ENCODE measurements around the gene ANHX. TPM values are rescaled to one million over a fixed set of nuclear protein-coding genes. Genes with fewer than 3 reads are reported as not detected.
"Not testable (repeated sequence)": the region's sequence is repeated elsewhere in the genome, so short reads cannot be mapped to it uniquely, and the experiment has no call there.

ANHX gene
- not detected for total RNA-seq

GRCh38 chr12:133235401-133236112, at the start of gene ANHX:
Gene ANHX (minus strand): TSS chr12:133235877. CDS start chr12:133234356, 1,521 bp downstream.
- ATAC-seq = no peak
- ChIA-PET POLR2A (no interaction called here), CTCF (no interaction called here)
- peaks cover 2% of the 10 kb centered on the region for H3K36me3 Mint-ChIP-seq (ENCODE audit: low read depth)
- H3K4me1 Mint-ChIP-seq (ENCODE audit: low read depth) = no peaks in the 10 kb centered on the region
- no peaks in the 10 kb centered on the region for H3K27me3 Mint-ChIP-seq (ENCODE audit: low read depth)
- DNase-seq = no peak
- H3K9me3 Mint-ChIP-seq (ENCODE audit: insufficient read depth) = peaks cover 39% of the 10 kb centered on the region
- H3K27ac Mint-ChIP-seq = no peak within 1 kb of the TSS
- no peak within 1 kb of the TSS for H3K4me3 Mint-ChIP-seq

- H3K36me3 Mint-ChIP-seq (ENCODE audit: low read depth); H3K4me1 Mint-ChIP-seq (ENCODE audit: low read depth); H3K9me3 Mint-ChIP-seq (ENCODE audit: insufficient read depth); DNase-seq; ATAC-seq; POLR2A ChIA-PET; H3K27ac Mint-ChIP-seq; H3K27me3 Mint-ChIP-seq (ENCODE audit: low read depth); CTCF ChIA-PET; H3K4me3 Mint-ChIP-seq: not testable (repeated sequence)
Measured at GRCh38 chr12:133264668-133265067, 29.0 kb upstream of the ANHX start.

- ATAC-seq (no peak), DNase-seq (no peak)
- CTCF ChIA-PET = no interaction called here
- H3K4me3 Mint-ChIP-seq = no peak overlapping the region
- no peaks in the 10 kb centered on the region for H3K27me3 Mint-ChIP-seq (ENCODE audit: low read depth)
- H3K36me3 Mint-ChIP-seq (ENCODE audit: low read depth) = no peaks in the 10 kb centered on the region
- POLR2A ChIA-PET = no interaction called here
- H3K27ac Mint-ChIP-seq = no peak overlapping the region
- H3K4me1 Mint-ChIP-seq (ENCODE audit: low read depth) = no peaks in the 10 kb centered on the region
- H3K9me3 Mint-ChIP-seq (ENCODE audit: insufficient read depth) = peaks cover 8% of the 10 kb centered on the region
Measured at GRCh38 chr12:133264173-133264572, 28.5 kb upstream of the ANHX start.

- Mint-ChIP-seq H3K4me1 (ENCODE audit: low read depth) (no peaks in the 10 kb centered on the region), H3K27ac (no peak overlapping the region), H3K27me3 (ENCODE audit: low read depth) (no peaks in the 10 kb centered on the region), H3K36me3 (ENCODE audit: low read depth) (no peaks in the 10 kb centered on the region), H3K4me3 (no peak overlapping the region), H3K9me3 (ENCODE audit: insufficient read depth) (peaks cover 30% of the 10 kb centered on the region)
- DNase-seq (no peak), ATAC-seq (no peak)
- ChIA-PET POLR2A (no interaction called here), CTCF (no interaction called here)
Measured at GRCh38 chr12:133256321-133256720, 20.6 kb upstream of the ANHX start.

- H3K27ac Mint-ChIP-seq; CTCF ChIA-PET; H3K36me3 Mint-ChIP-seq (ENCODE audit: low read depth); ATAC-seq; H3K4me3 Mint-ChIP-seq; POLR2A ChIA-PET; H3K4me1 Mint-ChIP-seq (ENCODE audit: low read depth); H3K27me3 Mint-ChIP-seq (ENCODE audit: low read depth); DNase-seq: not testable (repeated sequence)
- peaks cover 34% of the 10 kb centered on the region for H3K9me3 Mint-ChIP-seq (ENCODE audit: insufficient read depth)
Measured at GRCh38 chr12:133255833-133256232, 20.2 kb upstream of the ANHX start.

- DNase-seq (no peak), ATAC-seq (no peak)
- ChIA-PET CTCF (no interaction called here), POLR2A (no interaction called here)
- Mint-ChIP-seq H3K4me3 (no peak overlapping the region), H3K36me3 (ENCODE audit: low read depth) (no peaks in the 10 kb centered on the region), H3K27me3 (ENCODE audit: low read depth) (no peaks in the 10 kb centered on the region), H3K4me1 (ENCODE audit: low read depth) (no peaks in the 10 kb centered on the region), H3K9me3 (ENCODE audit: insufficient read depth) (peaks cover 31% of the 10 kb centered on the region), H3K27ac (no peak overlapping the region)
Measured at GRCh38 chr12:133251732-133252131, 16.1 kb upstream of the ANHX start.

GRCh38 chr12:133236556-133236955, 879 bp upstream of the ANHX start:
- ATAC-seq (no peak), DNase-seq (no peak)
- Mint-ChIP-seq H3K27me3 (ENCODE audit: low read depth) (no peaks in the 10 kb centered on the region), H3K4me3 (no peak overlapping the region), H3K9me3 (ENCODE audit: insufficient read depth) (peaks cover 36% of the 10 kb centered on the region), H3K36me3 (ENCODE audit: low read depth) (peaks cover 2% of the 10 kb centered on the region), H3K4me1 (ENCODE audit: low read depth) (no peaks in the 10 kb centered on the region), H3K27ac (no peak overlapping the region)
- CTCF ChIA-PET = no interaction called here
- POLR2A ChIA-PET = no interaction called here

- H3K4me3 Mint-ChIP-seq = no peak overlapping the region
Measured at GRCh38 chr12:133236144-133236543, 467 bp upstream of the ANHX start.

GRCh38 chr12:133234971-133235370, 706 bp downstream of the ANHX start:
- DNase-seq = no peak
- H3K36me3 Mint-ChIP-seq (ENCODE audit: low read depth) = peaks cover 2% of the 10 kb centered on the region
- ChIA-PET POLR2A (no interaction called here), CTCF (no interaction called here)
- H3K27ac Mint-ChIP-seq = no peak overlapping the region
- no peaks in the 10 kb centered on the region for H3K27me3 Mint-ChIP-seq (ENCODE audit: low read depth)
- no peak for ATAC-seq
- H3K9me3 Mint-ChIP-seq (ENCODE audit: insufficient read depth) = peaks cover 45% of the 10 kb centered on the region
- H3K4me1 Mint-ChIP-seq (ENCODE audit: low read depth) = no peaks in the 10 kb centered on the region
- no peak overlapping the region for H3K4me3 Mint-ChIP-seq

More at GRCh38 chr12:133236144-133236543, 467 bp upstream of the ANHX start:
- ChIA-PET CTCF (no interaction called here), POLR2A (no interaction called here)
- H3K27ac Mint-ChIP-seq = no peak overlapping the region
- H3K36me3 Mint-ChIP-seq (ENCODE audit: low read depth) = peaks cover 2% of the 10 kb centered on the region
- peaks cover 37% of the 10 kb centered on the region for H3K9me3 Mint-ChIP-seq (ENCODE audit: insufficient read depth)
- H3K27me3 Mint-ChIP-seq (ENCODE audit: low read depth) = no peaks in the 10 kb centered on the region
- no peak for DNase-seq
- ATAC-seq = no peak
- no peaks in the 10 kb centered on the region for H3K4me1 Mint-ChIP-seq (ENCODE audit: low read depth)

- Mint-ChIP-seq H3K4me3 (no peak overlapping the region), H3K27ac (no peak overlapping the region), H3K36me3 (ENCODE audit: low read depth) (peaks cover 2% of the 10 kb centered on the region), H3K27me3 (ENCODE audit: low read depth) (no peaks in the 10 kb centered on the region), H3K9me3 (ENCODE audit: insufficient read depth) (peaks cover 39% of the 10 kb centered on the region), H3K4me1 (ENCODE audit: low read depth) (no peaks in the 10 kb centered on the region)
- CTCF ChIA-PET = no interaction called here
- DNase-seq (no peak), ATAC-seq (no peak)
- POLR2A ChIA-PET = no interaction called here
Measured at GRCh38 chr12:133233993-133234564, 1.6 kb downstream of the ANHX start.

GRCh38 chr12:133233006-133233405, 2.7 kb downstream of the ANHX start:
- H3K4me3 Mint-ChIP-seq = no peak overlapping the region
- no peaks in the 10 kb centered on the region for H3K4me1 Mint-ChIP-seq (ENCODE audit: low read depth)
- H3K9me3 Mint-ChIP-seq (ENCODE audit: insufficient read depth) = peaks cover 48% of the 10 kb centered on the region
- CTCF ChIA-PET = no interaction called here
- H3K27ac Mint-ChIP-seq = no peak overlapping the region
- POLR2A ChIA-PET = no interaction called here
- H3K36me3 Mint-ChIP-seq (ENCODE audit: low read depth) = peaks cover 6% of the 10 kb centered on the region
- no peak for DNase-seq
- H3K27me3 Mint-ChIP-seq (ENCODE audit: low read depth) = no peaks in the 10 kb centered on the region
- ATAC-seq = no peak

- no peaks in the 10 kb centered on the region for H3K27me3 Mint-ChIP-seq (ENCODE audit: low read depth)
- peaks cover 4% of the 10 kb centered on the region for H3K36me3 Mint-ChIP-seq (ENCODE audit: low read depth)
- CTCF ChIA-PET = no interaction called here
- no peaks in the 10 kb centered on the region for H3K4me1 Mint-ChIP-seq (ENCODE audit: low read depth)
- ATAC-seq (no peak), DNase-seq (no peak)
- peaks cover 42% of the 10 kb centered on the region for H3K9me3 Mint-ChIP-seq (ENCODE audit: insufficient read depth)
- no peak overlapping the region for H3K4me3 Mint-ChIP-seq
- POLR2A ChIA-PET = no interaction called here
- no peak overlapping the region for H3K27ac Mint-ChIP-seq
Measured at GRCh38 chr12:133231001-133231400, 4.7 kb downstream of the ANHX start.
